SU-DHL-6 (cell line): Measurements from ENCODE around the gene C19orf81.
"Not testable (repeated sequence)": the region's sequence is repeated elsewhere in the genome, so short reads cannot be mapped to it uniquely, and the experiment has no call there.

Source experiments
- H2AFZ ChIP-seq: fragments of 200-600 bp; sonication (generic); 2 replicates; pipeline ENCODE4 v1.6.1; 2014; ENCODE audit warnings: low read depth, mild to moderate bottlenecking, moderate library complexity, mixed read lengths, antibody characterized with exemption, low read length; ENCODE audit not compliant: severe bottlenecking
- H3F3A ChIP-seq: fragments of 200-600 bp; shearing (Covaris generic); 2 replicates; pipeline ENCODE4 v1.6.0; 2016; ENCODE audit warnings: antibody characterized with exemption, mild to moderate bottlenecking; ENCODE audit not compliant: insufficient read depth
- H3K27ac ChIP-seq: fragments of 200-600 bp; sonication (generic); 2 replicates; pipeline ENCODE4 v1.5.1; 2016; ENCODE audit warnings: low read depth, mild to moderate bottlenecking, low read length, moderate library complexity, mixed read lengths
- H3K27me3 ChIP-seq: fragments of 200-600 bp; sonication (generic), shearing (Covaris generic); 2 replicates; pipeline ENCODE4 v1.6.0; 2014; ENCODE audit warnings: mild to moderate bottlenecking, low read length
- H3K36me3 ChIP-seq: fragments of 200-600 bp; sonication (generic); 2 replicates; pipeline ENCODE4 v1.6.1; 2014; ENCODE audit warnings: mild to moderate bottlenecking, low read length, mixed read lengths
- H3K4me2 ChIP-seq: fragments of 300-600, 200-600 bp; shearing (Covaris generic), sonication (generic); 2 replicates; pipeline ENCODE4 v1.6.0; 2014; ENCODE audit warnings: low read length, low read depth, mild to moderate bottlenecking; ENCODE audit not compliant: poor library complexity, severe bottlenecking
- H3K4me3 ChIP-seq: fragments of 200-600 bp; sonication (generic); 2 replicates; pipeline ENCODE4 v1.5.1; 2014; ENCODE audit warnings: antibody characterized with exemption, low read length, mild to moderate bottlenecking, mixed read lengths; ENCODE audit not compliant: insufficient read depth, poor library complexity, severe bottlenecking
- H3K79me2 ChIP-seq: fragments of 200-600 bp; sonication (generic); 2 replicates; pipeline ENCODE4 v1.6.1; 2014; ENCODE audit warnings: mild to moderate bottlenecking, low read length, moderate library complexity; ENCODE audit not compliant: insufficient read depth
- H3K9ac ChIP-seq: fragments of 200-600 bp; sonication (generic); 2 replicates; pipeline ENCODE4 v1.7.0; 2014; ENCODE audit warnings: mild to moderate bottlenecking, low read length
- H3K9me2 ChIP-seq: fragments of 200-600 bp; sonication (generic); replicated peaks from 2 replicates; pipeline ENCODE4 v1.6.1; 2014; ENCODE audit warnings: low read length; ENCODE audit not compliant: insufficient read depth
- H3K9me3 ChIP-seq: fragments of 200-600 bp; sonication (generic); 2 replicates; pipeline ENCODE4 v1.6.1; 2014; ENCODE audit warnings: low read length, mixed read lengths; ENCODE audit not compliant: insufficient read depth
- H4K20me1 ChIP-seq: fragments of 200-600 bp; sonication (generic); 2 replicates; pipeline ENCODE4 v1.6.1; 2014; ENCODE audit warnings: low read depth, mild to moderate bottlenecking, antibody characterized with exemption, low read length, moderate library complexity, mixed read lengths
- EZH2phosphoT487 ChIP-seq: fragments of 200-600 bp; sonication (generic), shearing (Covaris generic); conservative IDR thresholded peaks from 2 replicates; pipeline ENCODE4 v1.6.1; 2018; ENCODE audit warnings: mild to moderate bottlenecking, antibody characterized with exemption, low read length, moderate library complexity, mixed read lengths
- TF ChIP-seq, protein P1 (sequence below): fragments of 200-600 bp; sonication (generic); IDR thresholded peaks from one replicate; pipeline ENCODE4 v1.5.1; 2017; ENCODE audit warnings: antibody characterized with exemption, mild to moderate bottlenecking, low read length, moderate library complexity; ENCODE audit not compliant: insufficient read depth, poor library complexity, severe bottlenecking

Gene C19orf81

DNA sequence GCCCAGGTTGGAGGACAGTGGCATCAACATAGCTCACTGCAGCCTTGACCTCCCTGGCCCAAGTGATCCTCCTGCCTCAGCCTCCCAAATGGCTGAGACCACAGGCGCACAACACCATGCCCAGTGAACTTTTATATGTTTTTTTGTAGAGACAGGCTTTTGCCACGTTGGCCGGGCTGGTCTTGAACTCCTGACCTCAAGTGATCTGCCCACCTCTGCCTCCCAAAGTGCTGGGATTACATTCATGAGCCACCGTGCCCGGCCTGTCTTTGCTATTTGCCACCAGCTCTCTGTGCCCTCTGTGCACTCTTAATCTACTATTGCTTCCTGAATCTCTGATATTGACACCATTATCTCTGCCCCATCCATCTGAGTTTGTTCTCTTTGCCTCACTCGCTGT lies 46.7 kb upstream of the C19orf81 start:
- no peaks in the 10 kb centered on the region for H4K20me1 ChIP-seq
- H3K4me2 ChIP-seq: no peak overlapping the region
- no peaks in the 10 kb centered on the region for H3F3A ChIP-seq
- no peak overlapping the region for H2AFZ ChIP-seq
- H3K9me2 ChIP-seq: no peaks in the 10 kb centered on the region
- no peak overlapping the region for H3K4me3 ChIP-seq
- no peak overlapping the region for H3K27ac ChIP-seq
- no peak overlapping the region for H3K9ac ChIP-seq
- no peaks in the 10 kb centered on the region for H3K36me3 ChIP-seq
- H3K27me3 ChIP-seq: no peaks in the 10 kb centered on the region
- TF ChIP-seq, protein P1, sequence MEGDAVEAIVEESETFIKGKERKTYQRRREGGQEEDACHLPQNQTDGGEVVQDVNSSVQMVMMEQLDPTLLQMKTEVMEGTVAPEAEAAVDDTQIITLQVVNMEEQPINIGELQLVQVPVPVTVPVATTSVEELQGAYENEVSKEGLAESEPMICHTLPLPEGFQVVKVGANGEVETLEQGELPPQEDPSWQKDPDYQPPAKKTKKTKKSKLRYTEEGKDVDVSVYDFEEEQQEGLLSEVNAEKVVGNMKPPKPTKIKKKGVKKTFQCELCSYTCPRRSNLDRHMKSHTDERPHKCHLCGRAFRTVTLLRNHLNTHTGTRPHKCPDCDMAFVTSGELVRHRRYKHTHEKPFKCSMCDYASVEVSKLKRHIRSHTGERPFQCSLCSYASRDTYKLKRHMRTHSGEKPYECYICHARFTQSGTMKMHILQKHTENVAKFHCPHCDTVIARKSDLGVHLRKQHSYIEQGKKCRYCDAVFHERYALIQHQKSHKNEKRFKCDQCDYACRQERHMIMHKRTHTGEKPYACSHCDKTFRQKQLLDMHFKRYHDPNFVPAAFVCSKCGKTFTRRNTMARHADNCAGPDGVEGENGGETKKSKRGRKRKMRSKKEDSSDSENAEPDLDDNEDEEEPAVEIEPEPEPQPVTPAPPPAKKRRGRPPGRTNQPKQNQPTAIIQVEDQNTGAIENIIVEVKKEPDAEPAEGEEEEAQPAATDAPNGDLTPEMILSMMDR: no peak
- no peak for TF ChIP-seq EZH2phosphoT487
- H3K9me3 ChIP-seq: no peaks in the 10 kb centered on the region
- no peaks in the 10 kb centered on the region for H3K79me2 ChIP-seq

DNA sequence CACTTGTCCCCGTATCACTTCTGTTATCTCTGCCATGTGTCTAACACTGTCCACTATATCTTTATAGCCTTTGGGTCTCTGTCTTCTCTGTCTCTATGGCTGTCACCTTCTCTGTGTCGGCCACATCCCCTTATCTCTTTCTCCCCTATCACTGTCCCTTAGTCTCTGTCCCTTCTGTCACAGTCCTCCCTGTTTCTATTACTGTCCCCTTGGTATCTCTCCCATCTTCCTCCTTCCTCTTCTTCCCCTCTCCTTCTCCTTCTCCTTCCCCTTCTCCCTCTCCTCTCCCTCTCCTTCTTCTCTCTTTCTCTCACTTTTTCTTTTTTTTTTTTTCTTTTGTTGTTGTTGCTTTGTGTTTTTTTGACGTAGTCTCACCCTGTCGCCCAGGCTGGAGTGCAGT lies 46.3 kb upstream of the C19orf81 start:
- Histone ChIP-seq H2AFZ (no peak overlapping the region), H3K4me3 (no peak overlapping the region), H4K20me1 (no peaks in the 10 kb centered on the region)

DNA sequence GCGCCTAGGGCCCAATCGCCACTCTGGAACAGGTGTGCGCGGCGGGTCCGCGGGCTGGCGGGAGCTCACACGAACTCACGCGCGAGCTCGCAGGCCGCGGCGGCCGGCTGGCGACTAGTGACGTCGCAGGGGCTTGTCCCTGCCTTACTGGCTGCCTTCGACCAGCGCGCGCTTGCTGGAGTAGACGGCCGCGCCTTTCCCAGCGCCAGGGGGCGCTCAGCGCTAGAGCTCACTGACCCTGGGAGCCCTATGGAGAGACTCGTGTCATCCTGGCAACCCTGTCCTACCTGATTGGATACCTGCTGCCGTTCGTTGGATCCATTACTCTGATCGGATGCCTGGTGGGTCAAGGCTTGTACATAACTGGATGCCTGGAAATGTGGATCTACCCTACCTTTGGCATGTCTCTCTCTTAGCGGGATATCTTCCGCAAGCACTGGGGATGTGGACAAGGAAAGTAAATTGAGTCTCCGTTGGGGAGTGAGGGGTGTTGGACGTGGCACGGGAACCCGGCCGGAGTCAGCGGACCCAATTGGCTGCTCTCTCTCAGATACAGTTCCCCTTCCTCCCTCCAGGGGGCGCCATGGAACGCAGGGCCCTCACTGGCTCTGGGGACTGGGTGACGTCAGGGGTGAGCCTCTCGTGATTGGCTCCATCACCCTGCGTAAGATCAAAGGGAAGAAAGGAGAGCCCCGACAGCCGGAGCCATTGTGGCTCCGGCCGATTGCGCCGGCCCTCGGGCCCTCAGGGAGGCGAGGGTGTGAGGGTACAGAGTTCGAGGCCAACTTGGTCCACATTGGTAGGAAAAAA lies 44.8 kb upstream of the C19orf81 start:
- H3K36me3 ChIP-seq, H3F3A ChIP-seq, H4K20me1 ChIP-seq, H3K9me2 ChIP-seq, H3K4me3 ChIP-seq, H3K9ac ChIP-seq, H3K79me2 ChIP-seq, H3K4me2 ChIP-seq, H3K27ac ChIP-seq, H2AFZ ChIP-seq, H3K27me3 ChIP-seq, H3K9me3 ChIP-seq: not testable (repeated sequence)

More for the DNA sequence above, 46.3 kb upstream of the C19orf81 start:
- Histone ChIP-seq H3K4me2 (no peak overlapping the region), H3K27ac (no peak overlapping the region), H3K9me2 (no peaks in the 10 kb centered on the region), H3F3A (no peaks in the 10 kb centered on the region), H3K79me2 (no peaks in the 10 kb centered on the region), H3K9me3 (no peaks in the 10 kb centered on the region), H3K9ac (no peak overlapping the region), H3K36me3 (no peaks in the 10 kb centered on the region), H3K27me3 (no peaks in the 10 kb centered on the region)
- TF ChIP-seq EZH2phosphoT487: no peak
- TF ChIP-seq, protein P1: no peak

DNA sequence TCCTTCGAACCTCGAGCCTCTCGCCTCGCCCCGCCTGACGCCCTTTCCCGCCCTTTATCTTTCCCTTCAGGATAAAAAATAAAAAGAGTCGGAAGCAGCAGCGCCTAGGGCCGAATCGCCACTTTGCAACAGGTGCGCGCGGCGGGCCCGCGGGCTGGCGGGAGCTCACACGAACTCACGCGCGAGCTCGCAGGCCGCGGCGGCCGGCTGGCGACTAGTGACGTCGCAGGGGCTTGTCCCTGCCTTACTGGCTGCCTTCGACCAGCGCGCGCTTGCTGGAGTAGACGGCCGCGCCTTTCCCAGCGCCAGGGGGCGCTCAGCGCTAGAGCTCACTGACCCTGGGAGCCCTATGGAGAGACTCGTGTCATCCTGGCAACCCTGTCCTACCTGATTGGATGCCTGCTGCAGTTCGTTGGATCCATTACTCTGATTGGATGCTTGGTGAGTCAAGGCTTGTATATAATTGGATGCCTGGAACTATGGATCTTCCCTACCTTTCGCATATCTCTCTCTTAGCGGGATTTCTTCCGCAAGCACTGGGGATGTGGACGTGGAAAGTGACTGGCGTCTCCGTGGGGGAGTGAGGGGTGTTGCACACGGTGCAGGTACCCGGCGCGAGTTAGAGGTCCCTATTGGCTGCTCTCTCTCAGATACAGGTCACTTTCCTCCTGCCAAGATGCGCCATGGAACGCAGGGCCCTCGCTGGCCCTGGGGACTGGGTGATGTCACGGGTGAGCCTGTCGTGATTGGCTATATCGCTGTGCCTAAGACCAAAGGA lies 43.0 kb upstream of the C19orf81 start:
- not testable (repeated sequence) for H4K20me1 ChIP-seq, H3K27ac ChIP-seq, H3K4me2 ChIP-seq, H3K9ac ChIP-seq, H2AFZ ChIP-seq, H3K9me2 ChIP-seq, H3K79me2 ChIP-seq, H3K9me3 ChIP-seq, H3K27me3 ChIP-seq, H3K4me3 ChIP-seq, H3K36me3 ChIP-seq, H3F3A ChIP-seq
